Measurements from ENCODE around the gene PTGER1. TPM values are rescaled to one million over a fixed set of nuclear protein-coding genes. Genes with fewer than 3 reads are reported as not detected.

PTGER1 gene
- total and polyA plus RNA-seq, 2 donors (not counting 1 experiment from before 2014, with no cell fraction given): 0.27 TPM; not detected in 1

- DNase-seq (no peak), ATAC-seq (ENCODE audit: low read depth) (no peak)
- POLR2A ChIA-PET: interaction anchor here (1.6 kb wide), 1 partner anchor 15 kb away, joined by 5 read pairs; no protein-coding TSS in a partner anchor
- H3K9ac ChIP-seq (ENCODE audit: low read length): no peak overlapping the region
- peaks cover 35 to 44% of the 10 kb centered on the region in 2 donors for H3K4me1 ChIP-seq (ENCODE audit: control insufficient read depth in 2 of 2, insufficient read depth in 2 of 2, low read length in 2 of 2)
- H4K20me1 ChIP-seq (ENCODE audit: control insufficient read depth, insufficient read depth, low read length, poor library complexity, severe bottlenecking): peaks cover 15% of the 10 kb centered on the region
- no peak overlapping the region for H2AFZ ChIP-seq (ENCODE audit: insufficient read depth, low read depth, low read length, poor library complexity, severe bottlenecking)
- 95% methylated on average over 13 of the region's 17 CpGs for WGBS (ENCODE audit: insufficient coverage)
- peaks cover 70% of the 10 kb centered on the region for H3K79me2 ChIP-seq (ENCODE audit: control insufficient read depth, insufficient read depth, low read length)
- Mint-ChIP-seq H3K4me1 (peaks cover 47% of the 10 kb centered on the region), H3K27ac (no peak overlapping the region), H3K27me3 (no peaks in the 10 kb centered on the region), H3K9me3 (ENCODE audit: insufficient read depth) (no peaks in the 10 kb centered on the region), H3K4me3 (peak overlapping the region; percentile 64)
- peaks cover 0 to 3% (median 0%) of the 10 kb centered on the region in 4 experiments for H3K27me3 ChIP-seq (replicated peaks in 1 of 4; ENCODE audit: control extremely low read depth in 1 of 4, control insufficient read depth in 3 of 4, insufficient read depth in 4 of 4, low read length in 3 of 4)
- H3K9me3 ChIP-seq (ENCODE audit: control extremely low read depth in 1 of 3, control insufficient read depth in 2 of 3, insufficient read depth in 1 of 3, low read length in 2 of 3): peaks cover 0 to 3% (median 0%) of the 10 kb centered on the region in 3 donors
- no peaks in the 10 kb centered on the region for H3K36me3 ChIP-seq (replicated peaks in 1 of 2; ENCODE audit: control extremely low read depth in 1 of 2, control insufficient read depth in 1 of 2, extremely low read depth in 1 of 2, insufficient read depth in 2 of 2, low read length in 1 of 2)
- CTCF ChIA-PET: interaction anchor here (0.9 kb wide), 1 partner anchor 74 kb away, joined by 3 read pairs; no protein-coding TSS in a partner anchor
- no peak for TF ChIP-seq EZH2 (IDR thresholded peaks at IDR 0.05; ENCODE audit: borderline replicate concordance, insufficient read depth, low read depth, low read length, poor library complexity, severe bottlenecking)
- no peak for TF ChIP-seq CTCF (IDR thresholded peaks at IDR 0.05)
- no peak overlapping the region for H3K4me3 ChIP-seq (ENCODE audit: control extremely low read depth in 1 of 5, extremely low read depth in 1 of 5, insufficient read depth in 1 of 5, low read depth in 2 of 5, low read length in 4 of 5)
- peak overlapping the region in 1 of 2 donors; percentile 86 for H3K27ac ChIP-seq (ENCODE audit: low read length in 2 of 2)
- peak overlapping the region; percentile 92 for H3K4me2 ChIP-seq (replicated peaks; ENCODE audit: low read depth, low read length, poor library complexity, severe bottlenecking)
- intact Hi-C loops (cut with micrococcal nuclease): no loop called here
Observed at GRCh38 chr19:14435320-14436050, 39.7 kb downstream of the PTGER1 start.
